ENCODE results near the gene NPAT. TPM values are rescaled to one million over a fixed set of nuclear protein-coding genes. Genes with fewer than 3 reads are reported as not detected.

NPAT gene
- total RNA-seq, 1 donor from 2014 or later: 15.2 TPM

GRCh38 chr11:108160970-108161566, 61.4 kb downstream of the NPAT start:
- intact Hi-C loops (cut with DNase I): no loop called here
- no peak overlapping the region for H3K27ac ChIP-seq
- no peaks in the 10 kb centered on the region for H3K4me1 ChIP-seq
- TF ChIP-seq, protein P1, sequence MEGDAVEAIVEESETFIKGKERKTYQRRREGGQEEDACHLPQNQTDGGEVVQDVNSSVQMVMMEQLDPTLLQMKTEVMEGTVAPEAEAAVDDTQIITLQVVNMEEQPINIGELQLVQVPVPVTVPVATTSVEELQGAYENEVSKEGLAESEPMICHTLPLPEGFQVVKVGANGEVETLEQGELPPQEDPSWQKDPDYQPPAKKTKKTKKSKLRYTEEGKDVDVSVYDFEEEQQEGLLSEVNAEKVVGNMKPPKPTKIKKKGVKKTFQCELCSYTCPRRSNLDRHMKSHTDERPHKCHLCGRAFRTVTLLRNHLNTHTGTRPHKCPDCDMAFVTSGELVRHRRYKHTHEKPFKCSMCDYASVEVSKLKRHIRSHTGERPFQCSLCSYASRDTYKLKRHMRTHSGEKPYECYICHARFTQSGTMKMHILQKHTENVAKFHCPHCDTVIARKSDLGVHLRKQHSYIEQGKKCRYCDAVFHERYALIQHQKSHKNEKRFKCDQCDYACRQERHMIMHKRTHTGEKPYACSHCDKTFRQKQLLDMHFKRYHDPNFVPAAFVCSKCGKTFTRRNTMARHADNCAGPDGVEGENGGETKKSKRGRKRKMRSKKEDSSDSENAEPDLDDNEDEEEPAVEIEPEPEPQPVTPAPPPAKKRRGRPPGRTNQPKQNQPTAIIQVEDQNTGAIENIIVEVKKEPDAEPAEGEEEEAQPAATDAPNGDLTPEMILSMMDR (IDR thresholded peaks at IDR 0.05): no peak
- TF ChIP-seq POLR2AphosphoS5 (IDR thresholded peaks at IDR 0.05; ENCODE audit: insufficient read depth in 1 of 2, low read depth in 1 of 2): no peak
- TF ChIP-seq POLR2A (IDR thresholded peaks at IDR 0.05): no peak
- no peak overlapping the region for H3K4me3 ChIP-seq
- H3K27me3 ChIP-seq: no peaks in the 10 kb centered on the region
- no peak for DNase-seq (ENCODE audit: extremely low spot score in 2 of 2)
- peaks cover 0 to 48% of the 10 kb centered on the region in 2 donors for H3K36me3 ChIP-seq
- H3K9me3 ChIP-seq: no peaks in the 10 kb centered on the region

DNA sequence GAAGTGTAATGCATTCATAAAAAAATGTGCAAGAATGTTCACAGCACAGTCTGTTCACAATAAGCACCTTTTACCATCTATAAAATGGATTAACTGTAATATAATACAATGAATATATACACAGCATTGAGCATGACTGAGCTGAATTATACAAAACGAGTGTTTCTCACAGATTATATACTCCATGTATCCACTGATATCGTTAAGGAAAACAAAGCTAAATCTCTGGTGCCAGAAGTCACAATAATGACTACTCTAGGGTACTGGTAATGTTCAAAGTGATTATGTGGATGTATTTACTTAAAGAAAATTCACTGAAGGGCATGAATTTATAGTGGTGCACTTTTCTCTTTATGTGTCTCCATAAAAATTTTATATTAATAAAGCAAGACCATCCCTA, 67.8 kb downstream of the NPAT start:
- Histone ChIP-seq H3K9me3 (no peaks in the 10 kb centered on the region), H3K4me3 (no peak overlapping the region), H3K36me3 (peaks cover 0 to 18% of the 10 kb centered on the region in 2 donors), H3K4me1 (no peaks in the 10 kb centered on the region), H3K27ac (no peak overlapping the region), H3K27me3 (no peaks in the 10 kb centered on the region)
- TF ChIP-seq POLR2AphosphoS5 (IDR thresholded peaks at IDR 0.05; ENCODE audit: insufficient read depth in 1 of 2, low read depth in 1 of 2): no peak
- TF ChIP-seq, protein P1 (IDR thresholded peaks at IDR 0.05): no peak
- no peak for TF ChIP-seq POLR2A (IDR thresholded peaks at IDR 0.05)
- intact Hi-C loops (cut with DNase I): no loop called here
- no peak for DNase-seq (ENCODE audit: extremely low spot score in 2 of 2)

DNA sequence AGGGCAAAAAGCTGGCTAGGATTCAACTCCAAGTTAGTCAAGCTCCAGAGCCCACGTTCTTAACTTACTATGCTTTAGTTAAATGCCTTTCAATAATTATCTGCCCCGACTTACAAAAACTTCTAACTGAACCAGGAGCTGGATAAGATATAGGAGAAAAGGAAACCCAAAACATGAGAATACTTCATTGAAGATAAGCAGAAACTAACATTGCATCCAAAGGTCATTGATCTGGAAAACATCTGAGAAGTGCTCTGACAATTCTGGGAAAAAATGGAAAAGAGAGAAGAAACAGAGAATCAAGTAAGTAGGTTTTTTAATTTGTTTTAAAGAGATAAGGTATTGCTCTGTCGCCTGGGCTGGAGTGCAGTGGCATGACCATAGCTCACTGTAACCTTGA, 73.9 kb downstream of the NPAT start:
- intact Hi-C loops (cut with DNase I): no loop called here
- H3K36me3 ChIP-seq: peaks cover 0 to 62% of the 10 kb centered on the region in 2 donors

DNA sequence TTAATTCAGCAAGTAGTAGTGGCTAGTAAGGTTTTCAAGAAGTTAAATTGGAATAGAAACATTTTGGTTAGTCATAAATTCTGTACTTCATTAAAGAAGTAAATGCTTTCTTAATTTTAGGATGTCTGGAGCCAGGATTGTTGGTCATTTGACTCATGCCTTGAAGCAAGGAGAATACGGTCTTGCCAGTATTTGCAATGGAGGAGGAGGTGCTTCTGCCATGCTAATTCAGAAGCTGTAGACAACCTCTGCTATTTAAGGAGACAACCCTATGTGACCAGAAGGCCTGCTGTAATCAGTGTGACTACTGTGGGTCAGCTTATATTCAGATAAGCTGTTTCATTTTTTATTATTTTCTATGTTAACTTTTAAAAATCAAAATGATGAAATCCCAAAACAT, 75.3 kb downstream of the NPAT start:
- Histone ChIP-seq H3K4me3 (no peak overlapping the region), H3K27me3 (no peaks in the 10 kb centered on the region), H3K36me3 (peaks cover 0 to 76% of the 10 kb centered on the region in 2 donors), H3K9me3 (no peaks in the 10 kb centered on the region), H3K27ac (no peak overlapping the region), H3K4me1 (no peaks in the 10 kb centered on the region)
- intact Hi-C loops (cut with DNase I): no loop called here
- DNase-seq (ENCODE audit: extremely low spot score in 2 of 2): no peak
- TF ChIP-seq, protein P1 (IDR thresholded peaks at IDR 0.05): no peak
- TF ChIP-seq POLR2AphosphoS5 (IDR thresholded peaks at IDR 0.05; ENCODE audit: insufficient read depth in 1 of 2, low read depth in 1 of 2): no peak
- no peak for TF ChIP-seq POLR2A (IDR thresholded peaks at IDR 0.05)

More for the DNA sequence above, 73.9 kb downstream of the NPAT start:
- TF ChIP-seq, protein P1 (IDR thresholded peaks at IDR 0.05): no peak
- TF ChIP-seq POLR2AphosphoS5 (IDR thresholded peaks at IDR 0.05; ENCODE audit: insufficient read depth in 1 of 2, low read depth in 1 of 2) (no peak), POLR2A (IDR thresholded peaks at IDR 0.05) (no peak)
- Histone ChIP-seq H3K4me3 (no peak overlapping the region), H3K27me3 (no peaks in the 10 kb centered on the region), H3K27ac (no peak overlapping the region), H3K4me1 (no peaks in the 10 kb centered on the region), H3K9me3 (no peaks in the 10 kb centered on the region)
- DNase-seq (ENCODE audit: extremely low spot score in 2 of 2): no peak

- DNase-seq (ENCODE audit: extremely low spot score in 2 of 2): no peak
- Histone ChIP-seq H3K4me1 (no peaks in the 10 kb centered on the region), H3K9me3 (no peaks in the 10 kb centered on the region), H3K36me3 (peaks cover 0 to 79% of the 10 kb centered on the region in 2 donors), H3K27ac (no peak overlapping the region), H3K27me3 (no peaks in the 10 kb centered on the region), H3K4me3 (no peak overlapping the region)
- TF ChIP-seq, protein P1 (IDR thresholded peaks at IDR 0.05): no peak
- TF ChIP-seq POLR2A (IDR thresholded peaks at IDR 0.05) (no peak), POLR2AphosphoS5 (IDR thresholded peaks at IDR 0.05; ENCODE audit: insufficient read depth in 1 of 2, low read depth in 1 of 2) (no peak)
- intact Hi-C loops (cut with DNase I): no loop called here
Measured at GRCh38 chr11:108144615-108145014, 77.8 kb downstream of the NPAT start.
